HK-2 (cell line): ENCODE results near the gene FES.
"Not testable (repeated sequence)": the region's sequence is repeated elsewhere in the genome, so short reads cannot be mapped to it uniquely, and the experiment has no call there.

Source experiments
- DNase-seq: peaks from one replicate; pipeline ENCODE4 v3.0.0-alpha.2; 2018; ENCODE audit not compliant: unreplicated experiment

Gene FES

GRCh38 chr15:90860942-90861675, 23.2 kb upstream of the FES start:
- DNase-seq, result no peak

- DNase-seq, result no peak
These were observed 21.8 kb upstream of the FES start for GRCh38 chr15:90862487-90862886.

- DNase-seq, result no peak
These were observed 21.1 kb upstream of the FES start for GRCh38 chr15:90862964-90863778.

- no peak for DNase-seq
These were observed 20.3 kb upstream of the FES start for GRCh38 chr15:90863987-90864386.

- DNase-seq, result no peak
These were observed 19.8 kb upstream of the FES start for GRCh38 chr15:90864507-90864906.

- no peak for DNase-seq
These were observed 18.6 kb upstream of the FES start for GRCh38 chr15:90865702-90866101.

- no peak for DNase-seq
These were observed 18.1 kb upstream of the FES start for GRCh38 chr15:90866161-90866715.

- DNase-seq, result no peak
These were observed 17.5 kb upstream of the FES start for GRCh38 chr15:90866800-90867199.

- DNase-seq, result no peak
These were observed 16.0 kb upstream of the FES start, which contains the start of gene FURIN for GRCh38 chr15:90868261-90868689. TSS of gene FURIN (plus strand) at chr15:90868588. CDS start at chr15:90875741, 7,153 bp downstream.

GRCh38 chr15:90869140-90869541, 15.2 kb upstream of the FES start:
- DNase-seq, result no peak

GRCh38 chr15:90869601-90870353, 14.5 kb upstream of the FES start:
- peak; percentile 66 for DNase-seq

- peak; percentile 37 for DNase-seq
These were observed 13.8 kb upstream of the FES start for GRCh38 chr15:90870354-90871138.

- peak; percentile 38 for DNase-seq
These were observed 13.1 kb upstream of the FES start for GRCh38 chr15:90871139-90871715.

- no peak for DNase-seq
These were observed 12.4 kb upstream of the FES start for GRCh38 chr15:90871716-90872485.

GRCh38 chr15:90872486-90873184, 11.7 kb upstream of the FES start:
- peak; percentile 42 for DNase-seq

- DNase-seq, result no peak
These were observed 10.8 kb upstream of the FES start for GRCh38 chr15:90873488-90873997.

- DNase-seq, result no peak
These were observed 10.2 kb upstream of the FES start for GRCh38 chr15:90873998-90874605.

GRCh38 chr15:90874986-90875385, 9.3 kb upstream of the FES start:
- not testable (repeated sequence) for DNase-seq

- DNase-seq, result no peak
These were observed 8.7 kb upstream of the FES start for GRCh38 chr15:90875549-90875981.
